Measurements from ENCODE around the gene TIGD1.
"Not testable (repeated sequence)": the region's sequence is repeated elsewhere in the genome, so short reads cannot be mapped to it uniquely, and the experiment has no call there.

Gene TIGD1

DNA sequence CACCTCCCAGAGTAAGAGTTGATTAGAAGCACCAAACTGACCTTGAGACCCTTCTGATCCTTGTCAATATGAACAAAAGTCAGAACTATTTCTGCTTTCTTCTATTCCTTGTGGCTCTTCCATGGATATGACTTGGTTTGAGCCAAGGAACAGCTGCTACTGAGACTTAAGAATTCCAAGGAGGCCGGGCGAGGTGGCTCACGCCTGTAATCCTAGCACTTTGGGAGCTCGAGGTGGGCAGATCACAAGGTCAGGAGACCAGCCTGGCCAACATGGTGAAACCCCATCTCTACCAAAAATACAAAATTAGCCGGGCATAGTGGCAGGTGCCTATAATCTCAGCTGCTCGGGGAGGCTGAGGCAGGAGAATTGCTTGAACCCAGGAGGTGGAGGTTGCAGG, 20.1 kb upstream of the TIGD1 start:
- DNase-seq (ENCODE audit: low read depth): not testable (repeated sequence)

DNA sequence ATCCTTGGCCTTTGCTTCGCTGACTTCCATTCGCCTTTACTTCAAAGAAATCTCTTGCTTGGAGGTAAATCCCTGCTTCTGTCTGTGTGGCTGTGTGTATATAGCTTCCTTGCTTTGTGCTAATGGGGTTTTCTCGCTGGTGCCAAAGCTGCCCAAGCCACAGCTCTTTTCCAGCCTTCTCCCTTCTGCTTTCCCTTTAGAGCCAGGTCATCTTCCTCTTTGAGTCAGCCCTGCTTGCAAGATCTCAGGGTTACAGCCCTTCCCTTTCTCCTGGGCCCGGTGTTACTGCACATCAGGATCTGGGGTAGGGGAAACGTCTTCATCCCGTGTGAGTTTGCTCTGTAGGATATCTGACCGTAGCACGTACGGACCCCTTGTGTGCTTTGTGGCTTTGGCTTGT, 19.2 kb upstream of the TIGD1 start:
- no peak for DNase-seq (ENCODE audit: low read depth)

DNA sequence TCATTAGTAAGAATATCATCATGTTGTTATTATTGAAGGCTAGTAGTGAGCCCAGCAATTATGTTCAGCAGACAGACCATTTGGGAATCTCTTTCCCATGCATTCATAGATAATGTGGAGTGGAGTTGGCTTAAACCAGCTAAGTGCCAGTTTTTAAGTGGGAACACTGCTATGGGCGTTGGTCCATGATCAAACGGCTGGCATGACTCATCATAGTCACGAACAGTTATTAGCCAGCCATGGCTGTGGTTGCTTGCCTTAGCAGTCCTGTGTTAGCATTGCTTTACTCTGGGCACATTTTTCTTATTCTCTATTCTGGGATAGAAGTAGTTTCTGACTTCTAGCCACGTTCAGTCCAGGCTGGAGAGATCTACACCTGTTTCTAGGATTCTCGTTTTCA, 17.8 kb upstream of the TIGD1 start:
- DNase-seq (ENCODE audit: low read depth): no peak

DNA sequence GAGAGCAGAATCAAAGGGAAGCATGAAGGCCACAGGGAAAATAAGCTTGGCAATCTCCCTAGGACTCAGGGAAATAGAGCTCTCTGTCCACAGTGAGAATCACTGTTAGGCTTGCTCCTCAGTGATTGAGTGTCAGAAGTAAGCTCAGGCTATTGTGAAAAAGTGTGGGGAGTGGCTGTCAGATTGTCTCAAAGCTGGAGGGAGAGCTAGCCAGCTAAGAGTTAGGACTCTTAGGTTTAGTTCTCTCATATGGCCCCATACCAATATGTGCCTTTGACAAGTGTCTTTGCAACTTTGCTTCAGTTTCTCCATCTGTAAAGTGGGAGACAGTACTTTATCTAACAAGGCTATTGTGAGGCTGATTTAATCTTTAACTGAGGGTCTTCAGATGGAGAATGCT, 17.4 kb upstream of the TIGD1 start:
- no peak for DNase-seq (ENCODE audit: low read depth)

DNA sequence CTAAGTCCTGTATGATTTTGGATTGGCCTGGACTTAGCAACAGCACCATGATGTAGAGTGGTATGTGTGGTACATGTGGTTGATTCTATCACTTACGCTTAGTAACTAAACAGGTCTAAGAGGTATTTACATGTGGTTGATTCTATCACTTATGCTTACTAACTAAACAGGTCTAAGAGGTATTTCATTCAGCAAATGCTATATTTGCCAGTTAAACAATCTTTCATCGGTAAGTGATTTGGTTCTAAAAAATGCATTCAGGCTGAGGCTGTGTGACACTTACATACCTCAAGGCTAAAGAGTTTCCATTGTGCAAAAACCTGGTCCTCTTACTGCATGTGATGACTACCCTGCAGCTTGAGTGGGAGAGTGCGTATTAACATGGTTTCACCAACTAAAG, 13.2 kb upstream of the TIGD1 start:
- no peak for DNase-seq (ENCODE audit: low read depth)

DNA sequence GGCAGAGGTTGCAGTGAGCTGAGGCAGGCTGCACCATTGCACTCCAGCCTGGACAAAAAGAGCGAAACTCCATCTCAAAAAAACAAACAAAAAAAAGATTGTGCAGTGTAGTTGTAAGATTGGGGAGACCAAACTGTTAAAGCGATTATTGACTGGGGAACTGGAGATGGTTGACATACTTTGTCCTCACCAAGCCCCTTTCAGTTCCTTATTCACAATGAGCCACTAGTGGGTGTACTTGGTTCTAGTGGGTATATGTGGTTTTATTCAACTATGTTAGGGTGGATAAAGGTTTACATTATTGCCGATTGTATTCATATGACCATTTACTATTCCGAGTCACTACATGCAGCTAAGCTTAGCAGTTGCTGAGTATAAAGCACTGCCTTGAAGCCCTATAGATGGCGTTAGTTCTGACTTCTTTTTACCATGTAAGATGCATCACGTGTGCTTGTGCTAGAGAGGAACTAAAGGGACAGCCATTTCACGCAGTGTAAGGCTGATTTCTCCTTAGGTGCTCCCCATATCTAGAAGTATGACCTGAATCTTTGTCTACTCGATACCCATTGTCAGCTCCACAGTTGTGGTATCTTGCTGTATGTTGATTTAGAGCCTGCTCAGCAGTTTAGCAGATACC, 12.3 kb upstream of the TIGD1 start:
- DNase-seq (ENCODE audit: low read depth): no peak

DNA sequence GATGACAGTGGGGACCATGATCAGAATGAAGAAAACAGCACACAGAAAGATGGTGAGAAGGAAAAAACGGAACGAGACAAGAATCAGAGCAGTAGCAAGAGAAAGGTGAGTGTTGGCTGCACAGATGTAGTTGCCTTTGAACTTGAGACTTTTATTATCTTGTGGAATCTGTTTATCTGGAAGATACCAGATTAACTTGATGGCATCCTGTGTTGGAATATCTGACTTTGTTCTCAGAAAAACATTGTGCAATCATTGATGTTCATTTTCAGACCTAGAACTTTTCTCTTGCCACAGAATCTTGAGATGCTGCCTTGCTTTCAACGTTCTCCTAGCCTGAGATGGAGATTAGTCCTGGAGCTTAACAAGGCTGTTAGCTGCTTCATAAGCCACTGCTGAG, 6.1 kb upstream of the TIGD1 start:
- no peak for DNase-seq (ENCODE audit: low read depth)

DNA sequence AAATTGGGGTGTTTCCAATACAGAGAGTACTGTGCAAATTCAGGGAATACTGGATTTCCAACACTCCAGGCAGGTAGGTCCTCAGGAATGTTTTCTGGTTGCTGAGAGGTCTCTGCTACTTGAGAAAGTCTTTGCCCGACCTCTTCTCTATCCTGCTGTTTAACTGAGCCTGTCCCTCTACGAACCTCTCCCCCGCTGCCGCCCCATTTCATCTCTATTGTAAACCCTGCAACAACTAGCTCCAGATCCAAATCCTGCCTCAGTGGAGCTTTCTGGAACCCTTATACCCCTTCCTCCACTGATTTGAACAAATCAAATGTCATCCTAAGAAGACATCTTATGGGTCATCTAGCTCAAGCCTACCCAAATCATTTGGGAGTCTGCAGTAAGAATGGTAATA, 1.4 kb upstream of the TIGD1 start:
- no peak for DNase-seq (ENCODE audit: low read depth)

DNA sequence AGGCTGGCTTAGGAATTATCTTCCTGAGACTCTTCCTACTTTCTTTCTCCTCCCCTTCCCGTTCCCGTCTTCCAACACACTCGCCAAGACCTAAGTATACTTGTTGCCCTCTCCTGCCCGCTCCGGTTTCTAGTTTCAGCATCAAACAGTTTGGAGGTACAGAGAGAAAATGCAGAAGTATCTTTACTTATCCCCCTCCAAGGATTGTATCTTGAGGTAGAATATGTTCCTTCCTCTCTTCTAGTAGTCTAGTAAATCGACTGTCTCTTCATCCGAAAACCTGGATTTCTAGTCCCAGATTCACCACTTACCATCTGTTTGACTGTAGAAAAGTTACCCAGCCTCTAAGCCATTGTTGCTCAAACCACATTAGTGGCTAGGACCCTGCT, 887 bp upstream of the TIGD1 start:
- DNase-seq (ENCODE audit: low read depth): no peak

DNA sequence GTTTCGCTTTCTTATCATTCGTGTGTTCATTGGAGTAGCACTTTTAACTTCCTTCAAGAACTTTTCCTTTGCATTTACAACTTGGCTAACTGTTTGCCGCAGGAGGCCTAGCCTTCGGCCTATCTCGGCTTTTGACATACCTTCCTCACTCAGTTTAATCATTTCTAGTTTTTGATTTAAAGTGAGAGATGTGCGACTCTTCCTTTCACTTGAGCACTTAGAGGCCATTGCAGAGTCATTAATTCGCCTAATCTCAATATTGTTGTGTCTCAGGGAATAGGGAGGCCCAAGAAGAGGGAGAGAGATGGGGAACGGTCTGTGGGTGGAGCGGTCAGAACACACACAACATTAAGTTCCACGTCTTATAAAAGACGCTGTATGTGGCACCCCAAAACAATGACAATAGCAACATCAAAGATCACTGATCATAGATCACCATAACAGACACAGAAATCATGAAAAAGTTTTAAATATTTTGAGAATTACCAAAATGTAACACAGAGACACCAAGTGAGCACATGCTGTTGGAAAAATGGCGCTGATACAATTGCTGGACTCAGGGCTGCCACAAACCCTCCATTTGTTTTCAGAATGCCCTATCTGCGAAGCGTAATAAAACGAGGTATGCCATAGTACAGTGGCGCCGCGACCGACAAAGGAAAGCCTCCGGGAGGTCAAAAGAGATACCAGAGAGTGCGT, 553 bp downstream of the TIGD1 start:
- no peak for DNase-seq (ENCODE audit: low read depth)

DNA sequence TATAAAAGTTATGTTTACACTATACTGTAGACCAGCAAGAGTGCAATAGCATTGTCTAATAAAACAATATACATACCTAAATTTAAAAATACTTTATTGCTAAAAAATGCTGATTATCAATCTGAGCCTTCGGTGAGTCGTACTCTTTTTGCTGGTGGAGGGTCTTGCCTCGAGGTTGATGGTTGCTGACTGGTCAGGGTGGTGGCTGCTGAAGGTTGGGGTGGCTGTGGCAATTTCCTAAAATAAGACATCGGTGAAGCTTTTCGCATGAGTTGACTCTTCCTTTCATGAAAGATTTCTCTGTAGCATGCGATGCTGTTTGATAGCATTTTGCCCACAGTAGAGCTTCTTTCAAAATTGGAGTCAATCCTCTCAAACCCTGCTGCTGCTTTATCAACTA, 2.4 kb downstream of the TIGD1 start:
- DNase-seq (ENCODE audit: low read depth): no peak

DNA sequence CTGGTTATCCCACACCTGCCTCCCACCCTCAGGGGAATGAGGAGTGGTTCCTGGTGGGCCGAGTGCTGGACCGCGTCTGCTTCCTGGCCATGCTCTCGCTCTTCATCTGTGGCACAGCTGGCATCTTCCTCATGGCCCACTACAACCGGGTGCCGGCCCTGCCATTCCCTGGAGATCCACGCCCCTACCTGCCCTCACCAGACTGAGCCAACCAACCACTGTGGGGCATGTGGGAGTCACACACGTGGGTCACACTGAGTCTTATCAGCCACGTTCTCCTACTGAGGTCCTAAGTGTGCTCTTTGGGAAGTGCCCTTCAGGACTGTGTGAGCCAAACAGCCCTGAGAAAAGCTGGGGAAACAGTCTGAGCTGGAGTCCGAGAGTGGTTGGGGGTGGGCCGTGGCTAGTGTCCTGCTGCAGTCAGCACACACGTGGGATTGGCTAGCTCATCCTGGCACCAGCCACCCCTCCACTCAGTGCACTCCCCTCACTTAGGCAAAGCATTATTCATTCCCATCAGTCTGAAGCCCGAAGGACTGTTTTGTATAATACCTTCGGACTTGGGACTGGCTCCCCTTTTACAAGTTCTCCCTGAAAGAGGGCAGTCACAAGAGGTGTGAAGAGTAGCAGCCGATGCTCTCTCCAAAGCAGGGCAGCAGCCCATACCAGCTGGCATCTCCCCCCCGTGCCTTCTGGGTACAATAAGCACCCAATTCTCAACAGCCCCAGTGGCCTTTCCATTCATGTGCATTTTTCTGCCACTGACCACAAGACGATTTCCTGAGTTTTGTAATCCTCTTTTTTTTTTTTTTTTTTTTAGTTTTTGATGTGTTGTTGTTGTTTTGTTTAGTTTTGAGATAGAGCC, 4.6 kb downstream of the TIGD1 start:
- DNase-seq (ENCODE audit: low read depth): no peak

DNA sequence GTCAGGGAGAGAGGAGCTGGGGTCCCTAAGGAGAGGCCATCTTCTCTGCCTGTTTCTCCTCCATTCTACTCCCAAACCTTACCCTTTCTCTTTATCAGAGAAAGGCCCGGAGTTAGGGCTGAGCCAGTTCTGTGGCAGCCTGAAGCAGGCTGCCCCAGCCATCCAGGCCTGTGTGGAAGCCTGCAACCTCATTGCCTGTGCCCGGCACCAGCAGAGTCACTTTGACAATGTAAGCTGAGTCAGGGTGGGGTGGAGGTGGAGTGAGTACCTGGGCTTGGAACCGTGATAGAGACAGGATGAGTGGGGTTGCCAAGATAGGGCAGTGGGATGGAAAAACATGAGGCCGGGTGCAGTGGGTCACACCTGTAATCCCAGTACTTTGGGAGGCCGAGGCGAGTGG, 5.7 kb downstream of the TIGD1 start:
- DNase-seq (ENCODE audit: low read depth): no peak

DNA sequence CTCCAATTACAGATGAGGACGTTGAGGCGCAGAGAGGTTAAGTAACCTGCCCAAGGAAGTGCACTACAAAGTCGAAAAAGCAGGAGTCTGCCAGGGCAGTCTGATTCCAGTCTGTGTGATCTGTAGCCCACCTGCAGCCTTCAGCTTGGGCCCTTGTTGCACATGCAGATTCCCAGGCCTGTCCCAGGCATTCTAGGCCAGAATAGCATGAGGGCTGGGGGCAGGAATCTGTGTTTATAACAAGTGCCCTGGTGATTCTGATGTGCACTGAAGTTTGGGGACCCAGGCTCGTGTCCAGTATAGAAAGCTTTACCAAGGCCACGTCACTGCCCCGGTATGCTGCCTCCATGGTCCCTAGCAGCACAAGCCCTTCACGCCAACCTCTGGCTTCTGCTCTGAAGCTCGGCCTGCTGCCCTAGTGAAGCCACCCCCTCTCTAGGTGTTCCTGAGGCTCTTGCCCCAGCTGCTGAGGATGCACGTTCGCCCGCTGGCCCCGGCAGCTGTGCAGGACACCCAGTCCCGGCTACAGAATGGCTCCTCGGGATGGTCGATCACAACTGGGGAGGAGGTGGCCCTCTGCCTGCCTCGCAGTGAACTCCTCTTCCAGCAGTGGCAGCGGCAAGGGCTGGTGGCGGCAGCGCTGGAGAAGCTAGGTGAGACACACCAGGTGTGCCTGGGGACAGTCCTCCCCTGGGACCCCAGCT, 6.3 kb downstream of the TIGD1 start:
- no peak for DNase-seq (ENCODE audit: low read depth)

DNA sequence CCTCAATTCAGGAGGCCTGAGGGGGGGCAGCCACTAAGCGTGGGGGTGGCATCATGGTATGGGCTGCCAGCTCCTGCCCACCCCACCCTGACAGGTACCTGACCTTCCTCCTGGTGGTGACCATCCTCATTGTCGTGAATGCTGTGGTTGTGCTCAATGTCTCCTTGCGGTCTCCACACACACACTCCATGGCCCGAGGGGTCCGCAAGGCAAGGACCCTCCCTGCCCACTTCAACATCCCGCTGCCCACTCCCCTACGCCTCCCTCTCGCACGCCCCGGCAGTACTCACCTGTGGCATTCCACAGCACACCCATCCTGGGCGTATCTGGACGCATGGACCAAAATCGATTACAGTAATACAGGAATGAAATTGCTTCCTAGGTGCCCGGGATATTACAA, 6.9 kb downstream of the TIGD1 start:
- no peak for DNase-seq (ENCODE audit: low read depth)

DNA sequence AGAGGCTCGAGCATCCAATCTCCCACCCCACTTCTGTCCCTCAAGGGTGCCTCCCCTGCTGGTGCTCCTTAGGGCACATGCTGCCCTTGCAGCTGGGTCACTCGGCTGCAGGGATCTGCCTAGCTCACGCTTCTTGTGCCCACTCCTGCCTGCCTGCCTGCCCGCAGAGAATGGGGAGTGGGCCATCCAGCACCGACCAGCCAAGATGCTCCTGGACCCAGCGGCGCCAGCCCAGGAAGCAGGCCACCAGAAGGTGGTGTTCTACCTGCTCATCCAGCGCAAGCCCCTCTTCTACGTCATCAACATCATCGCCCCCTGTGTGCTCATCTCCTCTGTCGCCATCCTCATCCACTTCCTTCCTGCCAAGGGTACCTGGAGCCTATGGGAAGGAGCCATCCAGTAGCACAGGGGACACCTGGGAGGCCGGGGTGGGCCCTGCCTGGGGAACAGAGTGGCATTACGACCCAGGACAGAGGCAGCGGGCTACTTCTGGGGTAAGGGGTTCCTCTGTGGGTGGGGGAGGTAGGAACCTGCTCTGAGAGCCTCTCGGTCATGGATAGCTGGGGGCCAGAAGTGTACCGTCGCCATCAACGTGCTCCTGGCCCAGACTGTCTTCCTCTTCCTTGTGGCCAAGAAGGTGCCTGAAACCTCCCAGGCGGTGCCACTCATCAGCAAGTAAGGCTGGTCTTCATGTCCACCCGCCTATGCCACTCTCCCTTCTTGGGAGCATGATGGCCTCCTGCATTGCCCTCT, 7.5 kb downstream of the TIGD1 start:
- DNase-seq (ENCODE audit: low read depth): no peak

DNA sequence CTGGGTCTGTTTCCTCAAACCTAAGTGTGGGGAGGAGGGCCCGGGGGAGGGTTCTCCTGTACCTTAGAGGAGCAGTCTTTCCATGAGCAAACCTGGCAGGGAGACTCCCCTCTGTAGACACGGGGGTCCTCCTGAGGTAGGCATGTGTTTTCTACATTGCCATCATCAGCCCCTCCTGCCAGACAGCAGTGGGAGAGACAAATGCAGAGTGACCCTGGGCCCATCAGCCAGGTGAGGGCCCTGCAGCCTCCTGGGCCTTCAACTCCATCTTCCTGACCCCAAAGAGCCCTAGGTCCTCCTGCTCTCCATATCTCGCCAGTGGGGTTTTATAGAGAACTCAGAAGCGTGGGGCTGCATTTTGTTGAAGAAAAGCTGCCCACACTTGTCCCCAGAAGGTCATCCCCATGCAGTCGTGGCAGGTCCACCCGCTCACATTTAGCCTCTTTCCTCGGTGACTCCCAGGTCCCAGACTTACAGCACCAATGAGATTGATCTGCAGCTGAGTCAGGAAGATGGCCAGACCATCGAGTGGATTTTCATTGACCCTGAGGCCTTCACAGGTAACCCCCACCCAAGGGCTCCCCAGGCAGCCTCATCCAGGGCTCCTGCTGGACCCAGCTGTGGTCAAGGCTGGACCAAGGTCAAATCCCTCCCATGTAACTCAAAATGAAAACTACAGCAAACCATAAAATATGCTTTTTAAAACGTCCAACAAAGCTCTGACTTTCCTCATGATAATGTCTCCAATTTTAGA, 8.2 kb downstream of the TIGD1 start:
- DNase-seq (ENCODE audit: low read depth): no peak

DNA sequence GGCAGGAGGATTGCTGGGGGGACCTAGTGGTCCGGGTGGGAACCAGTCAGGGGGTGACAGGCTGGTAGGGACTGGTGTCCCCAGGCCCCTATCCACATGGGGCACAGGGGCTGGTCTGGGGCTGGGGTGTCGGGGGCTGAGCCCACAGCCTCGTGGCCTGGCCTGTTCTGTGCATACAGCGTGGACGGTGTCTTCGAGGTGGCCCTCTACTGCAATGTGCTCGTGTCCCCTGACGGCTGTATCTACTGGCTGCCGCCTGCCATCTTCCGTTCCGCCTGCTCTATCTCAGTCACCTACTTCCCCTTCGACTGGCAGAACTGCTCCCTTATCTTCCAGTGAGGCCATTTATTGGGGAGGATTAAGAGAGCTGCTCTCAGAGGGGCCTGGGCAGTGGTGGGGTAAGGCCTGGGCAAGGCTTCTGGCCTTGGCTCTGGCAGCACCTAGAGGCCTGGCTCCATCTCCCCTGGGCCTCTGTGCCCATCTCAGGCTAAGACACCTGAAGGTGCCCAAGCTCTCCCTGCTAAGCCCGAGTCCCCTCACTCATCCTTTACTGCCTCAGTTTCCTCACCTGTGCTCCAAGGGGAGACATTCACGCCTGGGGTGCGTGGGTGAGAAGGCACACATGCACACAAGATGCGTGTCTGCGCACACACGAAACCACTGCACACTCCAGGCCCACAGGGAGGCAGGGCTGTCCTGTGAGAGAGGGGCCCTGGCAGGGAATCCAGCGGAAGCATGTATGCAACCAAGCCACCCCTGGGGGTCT, 9.0 kb downstream of the TIGD1 start:
- no peak for DNase-seq (ENCODE audit: low read depth)

DNA sequence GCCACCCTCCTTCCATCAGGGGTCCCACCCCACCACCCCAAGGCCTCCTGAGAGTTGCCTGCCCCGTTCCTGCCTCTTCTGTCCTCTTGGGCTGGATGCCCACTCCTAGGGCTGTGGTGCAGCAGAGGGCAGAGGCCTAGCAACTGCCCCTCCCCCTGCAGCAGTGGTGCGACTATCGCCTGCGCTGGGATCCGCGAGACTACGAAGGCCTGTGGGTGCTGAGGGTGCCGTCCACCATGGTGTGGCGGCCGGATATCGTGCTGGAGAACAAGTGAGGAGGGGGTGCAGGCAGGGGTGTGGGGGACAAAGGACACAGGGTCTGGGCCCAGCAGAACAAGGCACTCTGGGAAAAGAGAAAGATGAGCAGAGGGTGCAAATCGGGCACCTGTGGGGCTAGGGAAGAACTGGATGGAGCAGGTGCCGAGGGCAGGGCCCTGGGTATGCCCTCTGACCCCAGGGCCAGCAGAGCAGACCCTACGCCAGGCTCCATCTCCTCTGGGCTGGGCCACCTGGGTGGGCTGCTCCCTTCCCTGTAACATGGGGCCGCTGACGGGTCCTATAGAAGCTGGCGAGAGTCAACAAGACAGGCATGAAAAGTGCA, 9.8 kb downstream of the TIGD1 start:
- no peak for DNase-seq (ENCODE audit: low read depth)

All from stimulated activated CD8-positive, alpha-beta memory T cell treated with anti-CD3 and anti-CD28 coated beads, Interleukin-15, amount 100 ng/mL, for 1 hour (primary cell).